ENCODE measurements around the gene POLR2A.
"Not testable (repeated sequence)": the region's sequence is repeated elsewhere in the genome, so short reads cannot be mapped to it uniquely, and the experiment has no call there.

Gene POLR2A

GRCh38 chr17:7460850-7461660 lies 23.1 kb upstream of the POLR2A start:
- DNase-seq: no peak

GRCh38 chr17:7462474-7463371 lies 21.4 kb upstream of the POLR2A start:
- DNase-seq: no peak

GRCh38 chr17:7463372-7463846 lies 20.8 kb upstream of the POLR2A start:
- no peak for DNase-seq

- no peak for DNase-seq
Observed at GRCh38 chr17:7464081-7464480, 20.1 kb upstream of the POLR2A start.

GRCh38 chr17:7465597-7466275 lies 18.4 kb upstream of the POLR2A start:
- DNase-seq: no peak

GRCh38 chr17:7466318-7466638 lies 17.9 kb upstream of the POLR2A start:
- no peak for DNase-seq

- DNase-seq: no peak
Observed at GRCh38 chr17:7466639-7467341, 17.4 kb upstream of the POLR2A start.

GRCh38 chr17:7467498-7467897 lies 16.7 kb upstream of the POLR2A start:
- no peak for DNase-seq

- no peak for DNase-seq
Observed at GRCh38 chr17:7468290-7468689, 15.9 kb upstream of the POLR2A start.

- DNase-seq: no peak
Observed at GRCh38 chr17:7468804-7469389, 15.3 kb upstream of the POLR2A start.

GRCh38 chr17:7469843-7470242 lies 14.3 kb upstream of the POLR2A start:
- DNase-seq: not testable (repeated sequence)

- DNase-seq: not testable (repeated sequence)
Observed at GRCh38 chr17:7470457-7470973, 13.7 kb upstream of the POLR2A start.

GRCh38 chr17:7471729-7472128 lies 12.4 kb upstream of the POLR2A start:
- DNase-seq: no peak

- not testable (repeated sequence) for DNase-seq
Observed at GRCh38 chr17:7474767-7475166, 9.4 kb upstream of the POLR2A start.

- DNase-seq: no peak
Observed at GRCh38 chr17:7475764-7476422, 8.3 kb upstream of the POLR2A start.

GRCh38 chr17:7476494-7476893 lies 7.7 kb upstream of the POLR2A start:
- DNase-seq: no peak

GRCh38 chr17:7476951-7477350 lies 7.2 kb upstream of the POLR2A start:
- DNase-seq: no peak

- DNase-seq: peak; percentile 38
Observed at GRCh38 chr17:7477392-7478275, 6.5 kb upstream of the POLR2A start.

- DNase-seq: no peak
Observed at GRCh38 chr17:7478276-7479212, 5.6 kb upstream of the POLR2A start.
